Measurements from ENCODE around the gene NUTF2. TPM values are rescaled to one million over a fixed set of nuclear protein-coding genes. Genes with fewer than 3 reads are reported as not detected.
A peak's percentile ranks its signal among the peaks of the same experiment; 100 is the strongest.

NUTF2 gene
- total and polyA plus RNA-seq, 2 donors (not counting 1 experiment from before 2014, with no cell fraction given), result 127 to 310 TPM

- H3K9ac ChIP-seq (ENCODE audit: insufficient read depth, low read length), result peak overlapping the region; percentile 91
- H2AFZ ChIP-seq (ENCODE audit: low read length), result peak overlapping the region; percentile 98
- H3K27me3 ChIP-seq (ENCODE audit: control insufficient read depth, insufficient read depth, low read length), result no peaks in the 10 kb centered on the region
- TF ChIP-seq CTCF (conservative IDR thresholded peaks at IDR 0.05 in 1 of 2, IDR thresholded peaks at IDR 0.05 in 1 of 2; ENCODE audit: low read depth in 1 of 2, low read length in 2 of 2), result no peak
- TF ChIP-seq EZH2 (IDR thresholded peaks at IDR 0.05; ENCODE audit: low read length, missing control alignments), result no peak
- peak overlapping the region; percentile 97 for H3K27ac ChIP-seq (ENCODE audit: insufficient read depth, low read length)
- peak overlapping the region; percentile 89 for H3K4me2 ChIP-seq (ENCODE audit: extremely low read depth, insufficient read depth, low read length)
- peaks cover 24% of the 10 kb centered on the region for H3K79me2 ChIP-seq (ENCODE audit: control insufficient read depth, insufficient read depth, low read length)
- DNase-seq (ENCODE audit: low read depth in 2 of 2), result no peak
- H3K4me3 ChIP-seq (replicated peaks in 1 of 4; ENCODE audit: control extremely low read depth in 1 of 4, insufficient read depth in 1 of 4, low read depth in 3 of 4, low read length in 4 of 4), result peak overlapping the region; percentile 81 to 94 (median 88)
- H3K9me3 ChIP-seq (ENCODE audit: control insufficient read depth, insufficient read depth, low read depth, low read length), result no peaks in the 10 kb centered on the region
- no peaks in the 10 kb centered on the region for H4K20me1 ChIP-seq (ENCODE audit: control insufficient read depth, extremely low read depth, insufficient read depth, low read length)
- H3K4me1 ChIP-seq (ENCODE audit: control insufficient read depth, extremely low read depth, insufficient read depth, low read length), result peaks cover 17% of the 10 kb centered on the region
- H3K36me3 ChIP-seq (ENCODE audit: control insufficient read depth, insufficient read depth, low read length), result no peaks in the 10 kb centered on the region
These were observed 5.4 kb upstream of the NUTF2 start for GRCh38 chr16:67841198-67841815.

- Histone ChIP-seq H3K27me3 (ENCODE audit: control insufficient read depth, insufficient read depth, low read length) (no peaks in the 10 kb centered on the region), H2AFZ (ENCODE audit: low read length) (peak within 1 kb of the TSS; percentile 98), H3K27ac (ENCODE audit: insufficient read depth, low read length) (peak within 1 kb of the TSS; percentile 97), H3K4me2 (ENCODE audit: extremely low read depth, insufficient read depth, low read length) (peak within 1 kb of the TSS; percentile 89), H4K20me1 (ENCODE audit: control insufficient read depth, extremely low read depth, insufficient read depth, low read length) (no peaks in the 10 kb centered on the region), H3K4me1 (ENCODE audit: control insufficient read depth, extremely low read depth, insufficient read depth, low read length) (peaks cover 17% of the 10 kb centered on the region), H3K4me3 (replicated peaks in 1 of 4; ENCODE audit: control extremely low read depth in 1 of 4, insufficient read depth in 1 of 4, low read depth in 3 of 4, low read length in 4 of 4) (peak within 1 kb of the TSS; percentile 81 to 94 (median 88)), H3K79me2 (ENCODE audit: control insufficient read depth, insufficient read depth, low read length) (peaks cover 24% of the 10 kb centered on the region), H3K9me3 (ENCODE audit: control insufficient read depth, insufficient read depth, low read depth, low read length) (no peaks in the 10 kb centered on the region), H3K36me3 (ENCODE audit: control insufficient read depth, insufficient read depth, low read length) (no peaks in the 10 kb centered on the region), H3K9ac (ENCODE audit: insufficient read depth, low read length) (peak within 1 kb of the TSS; percentile 91)
- TF ChIP-seq EZH2 (IDR thresholded peaks at IDR 0.05; ENCODE audit: low read length, missing control alignments) (no peak), CTCF (conservative IDR thresholded peaks at IDR 0.05 in 1 of 2, IDR thresholded peaks at IDR 0.05 in 1 of 2; ENCODE audit: low read depth in 1 of 2, low read length in 2 of 2) (peak; percentile 56 to 87)
- peak; percentile 86 to 94 for DNase-seq (ENCODE audit: low read depth in 2 of 2)
These were observed 4.8 kb upstream of the NUTF2 start, which contains the start of gene THAP11 for GRCh38 chr16:67841816-67842508. THAP11 (plus strand) TSS chr16:67842320; CDS start chr16:67842555, 235 bp downstream.

- peak overlapping the region; percentile 89 for H3K4me2 ChIP-seq (ENCODE audit: extremely low read depth, insufficient read depth, low read length)
- TF ChIP-seq CTCF (conservative IDR thresholded peaks at IDR 0.05 in 1 of 2, IDR thresholded peaks at IDR 0.05 in 1 of 2; ENCODE audit: low read depth in 1 of 2, low read length in 2 of 2) (peak; percentile 27 to 33), EZH2 (IDR thresholded peaks at IDR 0.05; ENCODE audit: low read length, missing control alignments) (no peak)
- no peaks in the 10 kb centered on the region for H3K9me3 ChIP-seq (ENCODE audit: control insufficient read depth, insufficient read depth, low read depth, low read length)
- peak overlapping the region; percentile 97 for H3K27ac ChIP-seq (ENCODE audit: insufficient read depth, low read length)
- peak overlapping the region; percentile 65 to 94 (median 83) for H3K4me3 ChIP-seq (replicated peaks in 1 of 4; ENCODE audit: control extremely low read depth in 1 of 4, insufficient read depth in 1 of 4, low read depth in 3 of 4, low read length in 4 of 4)
- H3K4me1 ChIP-seq (ENCODE audit: control insufficient read depth, extremely low read depth, insufficient read depth, low read length), result peaks cover 17% of the 10 kb centered on the region
- H2AFZ ChIP-seq (ENCODE audit: low read length), result peak overlapping the region; percentile 83
- peaks cover 32% of the 10 kb centered on the region for H3K79me2 ChIP-seq (ENCODE audit: control insufficient read depth, insufficient read depth, low read length)
- H3K36me3 ChIP-seq (ENCODE audit: control insufficient read depth, insufficient read depth, low read length), result no peaks in the 10 kb centered on the region
- peak overlapping the region; percentile 91 for H3K9ac ChIP-seq (ENCODE audit: insufficient read depth, low read length)
- H4K20me1 ChIP-seq (ENCODE audit: control insufficient read depth, extremely low read depth, insufficient read depth, low read length), result no peaks in the 10 kb centered on the region
- H3K27me3 ChIP-seq (ENCODE audit: control insufficient read depth, insufficient read depth, low read length), result no peaks in the 10 kb centered on the region
- DNase-seq (ENCODE audit: low read depth in 2 of 2), result peak; percentile 60 to 63
These were observed 4.0 kb upstream of the NUTF2 start for GRCh38 chr16:67842509-67843342.

Measured in fibroblast of lung (primary cell).